HuH-7.5 (cell line): ENCODE measurements around the gene COL4A4.

Experiments
- DNase-seq: peaks from one replicate; pipeline ENCODE4 v3.0.0; 2011; ENCODE audit warnings: low spot score

COL4A4 gene

DNA sequence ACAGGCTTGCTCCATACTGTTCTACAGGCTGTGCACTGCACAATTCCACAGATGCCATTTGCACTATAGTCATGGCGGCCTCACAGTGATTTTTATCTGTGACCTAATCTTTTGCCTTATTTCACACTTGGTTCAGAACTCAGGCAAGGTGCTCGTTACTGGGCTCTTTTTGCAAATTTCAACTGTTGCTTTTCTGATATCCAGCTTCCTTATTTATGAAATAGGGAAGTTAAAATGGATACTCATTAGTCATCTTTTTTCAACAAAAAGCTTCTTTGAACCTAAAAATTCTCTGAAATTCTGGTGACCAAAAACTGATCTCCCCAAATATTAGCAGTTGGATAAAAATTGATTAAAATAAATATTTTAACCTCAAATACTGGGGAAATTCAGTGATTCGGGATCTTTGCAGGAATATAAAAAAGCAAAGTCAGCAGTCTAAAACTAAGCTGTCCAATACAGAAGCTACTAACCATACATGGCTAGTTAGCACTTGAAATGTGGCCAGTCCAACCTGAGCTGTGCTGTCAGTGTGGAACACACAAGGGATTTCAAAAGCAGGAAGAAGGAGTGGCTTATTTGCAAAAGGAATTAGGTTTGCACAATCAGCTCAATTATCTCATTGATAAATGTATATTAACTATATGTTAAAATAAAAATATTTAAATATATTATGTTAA is 134.4 kb downstream of the COL4A4 start:
- DNase-seq, result no peak

DNA sequence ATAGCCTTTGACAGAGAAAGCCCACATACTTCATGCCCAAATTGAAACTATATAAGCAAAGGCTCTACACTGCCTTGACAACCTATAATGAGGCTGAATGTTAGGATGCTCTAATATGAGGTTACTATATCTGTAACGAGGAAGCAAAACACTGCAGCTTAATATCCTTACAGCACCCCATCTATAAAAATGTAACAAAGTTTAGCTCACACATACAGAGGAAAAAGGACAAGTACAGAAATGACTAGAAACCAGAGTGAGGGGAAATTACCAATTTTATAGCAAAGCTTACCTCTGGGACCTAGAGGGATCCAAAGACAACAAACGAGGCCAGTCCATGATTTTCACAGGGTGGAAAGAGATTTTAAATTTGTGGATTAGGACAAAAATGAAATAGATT is 138.5 kb downstream of the COL4A4 start:
- no peak for DNase-seq

DNA sequence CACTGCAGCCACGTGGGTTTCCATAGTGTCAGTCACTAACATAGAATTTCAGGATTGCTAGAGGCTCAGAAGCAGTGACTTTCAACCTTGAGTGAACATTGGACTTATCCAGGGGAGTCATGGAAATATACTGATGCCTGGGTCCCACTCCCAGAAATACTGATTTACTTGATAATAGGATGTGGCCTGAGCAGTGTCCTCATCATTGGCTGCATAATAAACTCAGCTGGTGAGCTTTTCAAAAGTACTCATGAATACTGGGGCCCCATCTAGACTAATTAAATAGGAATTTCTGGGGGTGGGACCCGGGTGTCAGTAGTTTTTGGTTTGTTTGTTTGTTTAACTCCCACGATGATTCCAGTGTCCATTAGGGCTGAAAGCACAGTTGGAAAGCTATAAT is 141.4 kb downstream of the COL4A4 start:
- no peak for DNase-seq

DNA sequence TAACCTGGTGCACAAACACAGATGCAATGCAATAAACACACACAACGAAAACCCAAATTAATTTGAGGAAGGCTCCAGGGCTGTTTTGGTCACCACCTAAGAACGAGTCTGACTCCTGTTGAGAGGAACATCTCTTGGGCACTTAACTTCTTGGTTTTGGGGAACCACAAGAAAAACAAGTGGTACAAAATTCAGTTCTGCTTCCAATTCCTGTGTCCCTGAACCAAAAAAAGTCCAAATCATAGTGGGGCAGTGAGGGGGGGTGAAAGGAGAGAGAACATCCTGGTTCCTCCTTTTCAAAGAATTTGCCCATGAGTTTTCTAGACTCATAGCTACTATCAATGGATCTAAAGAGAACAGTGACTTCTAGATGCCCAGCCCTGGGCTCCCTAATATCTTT is 143.6 kb downstream of the COL4A4 start:
- DNase-seq, result no peak

DNA sequence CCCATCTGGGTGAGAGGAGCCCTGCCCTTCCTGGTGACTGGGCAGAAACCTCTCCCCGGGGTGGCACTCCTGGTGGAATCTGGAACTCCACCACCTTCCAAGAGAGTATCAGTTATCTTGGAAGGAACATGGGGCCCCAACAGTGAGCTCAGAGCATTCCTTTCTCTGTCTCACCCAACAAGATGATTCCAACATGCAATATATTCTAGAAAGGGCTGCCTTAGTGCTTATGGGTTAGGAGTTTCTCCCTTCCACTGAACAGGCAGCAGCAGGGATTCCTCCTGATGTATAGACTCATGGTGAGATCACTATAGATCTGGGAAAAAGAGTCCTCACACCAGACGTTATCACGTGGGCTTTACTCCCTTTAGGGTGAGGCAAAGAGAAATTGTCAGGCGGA is 147.1 kb downstream of the COL4A4 start:
- no peak for DNase-seq

DNA sequence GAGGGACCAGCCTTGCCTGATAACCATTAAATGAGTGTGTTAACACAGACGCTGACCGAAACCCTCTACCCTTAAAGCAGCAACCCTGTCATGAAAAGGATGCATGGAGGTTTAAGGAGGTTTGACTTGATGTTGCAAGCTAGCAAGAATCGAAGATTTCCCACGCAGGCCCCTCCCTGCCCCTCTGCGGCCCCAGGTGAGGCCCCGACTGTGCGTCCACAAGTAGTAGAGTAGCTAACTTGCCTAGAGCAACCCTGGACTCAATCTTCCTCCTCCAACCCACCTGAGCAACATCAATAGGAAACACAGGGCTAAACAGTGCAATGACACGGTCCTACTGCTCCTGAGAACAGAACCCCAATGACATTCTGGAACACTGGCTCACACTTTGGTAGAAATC is 150.1 kb downstream of the COL4A4 start:
- no peak for DNase-seq

DNA sequence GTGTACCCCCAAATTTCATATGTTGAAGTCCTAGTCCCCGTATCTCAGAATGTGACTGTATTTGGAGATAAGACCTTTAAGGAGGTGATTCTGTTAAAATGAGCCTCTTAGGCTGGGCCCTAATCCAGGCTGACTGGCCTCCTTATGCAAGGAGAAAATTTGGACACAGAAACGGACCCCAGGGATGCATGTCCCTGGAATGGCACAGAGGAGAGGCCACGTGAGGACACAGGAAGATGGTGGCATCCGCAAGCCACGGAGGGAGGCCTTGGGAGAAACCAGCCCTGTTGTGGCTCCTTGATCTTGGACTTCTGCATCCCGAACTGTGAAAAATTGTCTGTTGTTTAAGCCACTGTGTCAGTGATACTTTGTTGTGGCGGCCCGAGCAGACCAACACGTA is 150.7 kb downstream of the COL4A4 start:
- no peak for DNase-seq

DNA sequence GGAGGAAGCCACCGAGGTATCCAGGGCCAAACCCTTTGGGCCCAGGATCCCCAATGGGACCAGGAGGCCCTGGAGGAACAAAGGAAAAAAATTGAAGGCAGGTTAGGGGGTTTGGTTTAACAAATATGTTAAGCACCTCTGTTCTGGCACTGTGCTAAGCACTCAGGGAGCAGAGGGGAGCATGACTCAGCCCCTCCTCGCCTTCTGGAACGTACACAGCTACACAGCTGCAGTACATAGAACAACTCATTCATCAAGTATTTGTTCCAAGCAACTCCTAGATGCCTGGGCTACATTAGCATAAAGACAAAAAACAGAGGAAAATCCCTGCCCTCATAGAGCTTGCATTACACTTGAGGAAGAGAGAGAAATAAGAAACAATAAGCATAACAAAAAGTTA is 153.6 kb downstream of the COL4A4 start:
- no peak for DNase-seq

DNA sequence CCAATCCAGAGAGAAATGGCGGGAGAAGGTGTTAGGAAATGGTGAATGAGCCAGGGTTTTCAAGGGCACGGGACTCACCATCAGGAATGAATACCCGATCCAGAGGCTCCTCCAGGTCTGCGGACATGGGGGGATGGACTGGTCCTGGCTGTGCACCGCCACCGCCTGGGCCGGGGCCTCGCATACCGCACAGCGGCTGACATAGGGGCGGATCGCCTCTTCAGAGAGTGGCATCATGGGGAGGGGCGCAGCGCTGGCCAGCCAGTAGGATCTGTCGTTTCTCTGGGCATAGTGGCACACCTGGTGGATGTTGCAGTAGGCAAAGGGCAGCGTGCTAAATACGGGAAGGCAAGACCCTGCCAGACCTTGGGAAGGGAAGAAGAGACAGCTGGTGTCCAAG is 156.1 kb downstream of the COL4A4 start:
- DNase-seq, result no peak

DNA sequence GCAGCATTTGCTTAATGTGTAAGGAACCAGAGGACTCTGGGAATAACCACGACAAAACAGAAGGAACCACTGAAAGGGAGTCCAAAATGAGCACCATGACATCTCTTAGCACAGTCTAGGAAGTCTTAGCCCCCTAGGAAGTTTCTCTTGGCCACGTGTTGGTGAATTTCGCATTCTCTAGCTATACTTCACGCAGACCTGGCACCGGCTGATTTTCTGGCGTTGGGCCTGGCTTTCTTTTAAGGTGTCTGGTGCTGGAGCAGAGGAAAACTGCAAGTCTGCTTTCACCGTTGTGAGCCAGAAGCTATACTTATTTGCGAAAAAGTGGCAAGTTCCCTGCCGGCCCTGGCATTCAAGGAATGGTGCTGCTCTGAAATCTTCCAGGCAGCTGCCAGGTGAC is 156.9 kb downstream of the COL4A4 start:
- no peak for DNase-seq

DNA sequence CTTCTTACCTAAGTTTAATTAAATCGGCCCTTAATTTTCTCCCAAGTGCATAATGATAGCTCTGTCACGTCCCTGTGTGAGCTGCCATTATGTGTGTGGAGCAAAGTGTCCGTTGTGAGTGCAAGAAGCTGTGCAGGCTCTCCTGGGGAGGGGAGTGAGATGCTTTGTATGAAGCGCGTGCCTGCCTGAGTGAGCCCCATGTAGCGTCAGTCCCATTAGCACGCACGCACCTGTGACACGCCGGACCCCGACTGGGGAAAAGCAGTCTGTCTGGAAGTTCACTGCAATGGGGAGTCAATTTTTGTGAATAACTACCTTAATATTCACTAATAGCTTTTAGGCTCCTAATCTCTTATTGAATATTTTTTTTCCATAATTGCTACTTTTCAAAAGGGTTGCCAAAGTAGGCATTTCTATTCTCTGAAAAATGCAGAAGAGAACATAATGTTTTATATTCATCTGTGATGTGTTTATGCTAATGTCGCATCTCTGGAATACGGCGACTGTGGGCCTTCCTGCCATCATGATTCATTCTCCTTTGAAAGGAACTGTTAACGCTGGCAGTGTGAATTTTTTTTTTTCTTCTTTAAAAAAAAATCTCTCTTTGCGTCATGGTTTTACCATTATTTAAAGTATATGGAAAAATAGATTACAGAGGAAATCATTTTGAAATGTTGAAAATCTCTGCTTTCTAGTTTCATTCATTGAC is 157.7 kb downstream of the COL4A4 start:
- no peak for DNase-seq

DNA sequence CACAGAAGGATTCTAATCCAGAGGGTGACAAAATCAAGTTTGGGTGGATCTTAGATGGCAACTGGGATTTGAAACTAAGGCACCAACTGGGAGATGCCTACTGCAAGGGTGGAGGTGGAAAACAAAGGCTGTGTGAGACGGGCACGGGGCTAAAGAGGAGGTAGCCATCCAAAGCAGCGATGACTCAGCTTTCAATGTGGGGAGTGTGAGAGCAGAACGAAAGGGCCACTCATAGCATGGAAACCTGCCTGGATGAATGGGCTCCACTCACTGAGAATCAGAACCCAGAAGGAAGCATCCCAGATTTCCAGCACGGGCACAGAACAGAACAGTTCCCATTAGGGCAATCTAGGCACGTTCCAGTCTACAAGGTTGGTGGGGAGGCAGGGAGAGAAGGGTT is 159.5 kb downstream of the COL4A4 start:
- no peak for DNase-seq

DNA sequence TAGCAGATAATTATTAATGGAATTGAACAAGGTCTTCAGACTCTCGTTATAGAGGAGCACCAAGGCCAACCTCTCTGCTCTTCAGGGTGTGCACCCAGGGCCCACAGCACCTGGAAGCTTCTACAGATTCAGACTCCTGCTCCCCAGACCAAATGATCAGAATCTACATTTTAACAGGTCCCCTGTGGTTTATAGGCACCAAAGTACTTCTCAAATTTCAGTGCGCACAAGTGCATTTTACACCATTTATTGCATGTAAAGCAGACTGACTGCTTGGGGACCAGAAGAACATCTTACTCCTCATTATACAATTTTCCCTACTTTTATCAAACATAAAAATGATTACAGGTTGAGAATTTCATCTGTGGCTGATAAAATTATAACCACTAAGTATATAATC is 163.9 kb downstream of the COL4A4 start:
- no peak for DNase-seq

DNA sequence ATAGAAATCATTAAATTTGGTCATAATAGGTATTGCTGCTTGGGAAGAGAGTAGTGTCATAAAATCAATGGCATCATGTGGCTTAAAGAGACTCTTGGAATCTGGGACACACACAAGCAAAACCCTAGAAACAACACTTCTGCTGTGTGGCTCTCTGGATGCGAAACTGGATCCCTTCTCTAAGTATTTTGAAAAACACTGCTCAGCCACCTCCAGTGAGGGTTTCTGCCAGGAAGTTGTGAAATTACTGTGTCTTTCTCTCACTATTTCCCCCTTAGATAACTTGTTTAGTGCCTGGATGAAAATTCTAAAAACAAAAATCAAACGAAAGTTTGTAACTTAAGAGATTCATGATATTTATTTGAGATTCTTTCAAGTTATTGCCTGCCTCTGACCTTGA is 164.3 kb downstream of the COL4A4 start:
- no peak for DNase-seq

DNA sequence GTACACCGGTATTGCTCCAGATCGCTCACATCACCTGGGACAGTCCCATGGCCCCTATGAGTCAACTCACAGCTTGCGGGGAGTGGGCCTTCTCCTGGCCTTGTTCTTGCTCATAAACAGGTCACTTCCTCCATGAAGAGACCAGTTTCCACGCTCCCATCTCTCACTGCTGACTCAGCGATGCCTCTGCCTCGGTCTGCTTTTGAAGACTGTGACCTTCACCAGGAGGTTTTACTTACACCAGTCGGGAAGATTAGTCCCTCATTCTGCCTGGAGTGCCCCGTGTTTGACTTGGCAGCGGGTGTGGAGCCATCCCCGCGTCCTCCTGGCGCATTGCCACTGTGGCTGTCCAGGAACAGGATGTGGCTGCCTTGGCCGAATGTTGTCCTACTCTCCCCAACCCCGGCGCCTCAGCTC is 168.4 kb downstream of the COL4A4 start:
- DNase-seq, result no peak

DNA sequence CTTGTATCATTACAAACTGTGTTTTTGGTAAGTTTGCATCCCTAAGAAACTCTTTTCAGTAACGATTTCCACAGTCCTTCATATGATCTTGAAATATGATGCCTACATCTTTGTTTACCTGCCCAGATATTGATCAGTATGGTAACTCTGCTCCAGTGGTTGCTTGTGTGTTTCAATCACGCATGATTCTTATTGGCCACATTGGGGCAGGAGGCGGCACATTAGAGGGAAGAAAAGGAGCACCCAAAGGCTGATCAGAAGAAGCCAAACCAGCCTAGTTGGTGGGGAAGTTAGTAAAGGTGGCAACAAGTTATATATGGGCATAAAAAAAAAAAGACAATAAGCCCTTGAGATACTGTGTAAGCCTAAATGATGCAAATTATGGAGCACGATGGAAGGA is 169.2 kb downstream of the COL4A4 start:
- no peak for DNase-seq

DNA sequence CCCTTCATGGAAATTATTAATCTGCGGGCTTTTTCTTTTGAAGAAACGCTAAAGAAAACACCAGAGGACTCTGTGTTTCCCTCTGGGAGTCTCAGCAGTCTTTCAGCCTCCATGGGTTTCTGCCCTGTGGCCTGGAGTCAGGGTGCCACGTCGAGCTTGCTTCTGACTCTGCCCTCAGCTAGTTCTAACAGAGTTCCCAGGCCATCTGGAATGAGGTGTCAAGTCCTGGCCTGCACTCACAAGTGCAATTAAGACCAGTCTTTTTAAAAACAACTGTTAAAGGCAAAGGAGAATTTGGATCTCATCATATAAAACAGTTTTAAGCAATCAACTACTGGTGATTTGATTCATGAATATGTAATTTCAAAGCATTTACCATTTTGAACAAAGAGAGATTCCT is 170.8 kb downstream of the COL4A4 start:
- DNase-seq, result no peak

DNA sequence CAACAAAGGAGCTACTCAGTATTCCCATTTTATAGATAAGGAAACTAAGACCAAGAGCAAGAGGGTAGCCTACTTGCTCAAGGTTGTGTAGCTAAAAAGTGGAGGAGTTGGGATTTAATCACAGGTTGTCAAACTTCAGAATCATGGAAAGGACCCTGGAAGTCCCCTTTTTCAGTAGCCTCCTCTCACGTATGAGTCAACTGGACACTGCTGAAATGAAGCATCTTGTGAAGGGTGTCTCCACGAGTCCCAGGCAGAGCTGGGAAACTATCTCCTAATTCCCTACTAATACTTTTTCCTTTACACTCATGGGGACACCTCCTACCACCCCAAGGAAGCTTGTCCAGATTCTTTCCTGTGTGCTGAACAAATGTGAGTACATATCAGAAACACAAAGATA is 172.3 kb downstream of the COL4A4 start:
- no peak for DNase-seq

DNA sequence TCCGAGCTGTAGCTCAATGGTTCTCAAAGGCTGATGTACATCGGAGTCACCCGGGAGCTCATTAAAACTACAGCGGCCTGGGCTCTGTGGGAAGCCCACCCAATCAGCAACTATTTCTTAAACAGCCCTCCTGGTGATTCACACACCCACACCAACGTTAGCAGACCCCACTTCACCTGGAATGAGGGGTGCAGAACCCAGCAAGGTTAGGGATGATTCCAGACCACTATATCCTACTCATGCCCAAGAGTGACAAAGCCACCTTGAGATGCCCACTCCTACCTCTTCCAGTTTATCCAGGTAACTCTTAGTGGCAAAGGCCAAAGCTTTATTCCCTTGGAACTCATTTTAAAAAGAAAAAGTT is 178.4 kb downstream of the COL4A4 start:
- DNase-seq, result no peak

DNA sequence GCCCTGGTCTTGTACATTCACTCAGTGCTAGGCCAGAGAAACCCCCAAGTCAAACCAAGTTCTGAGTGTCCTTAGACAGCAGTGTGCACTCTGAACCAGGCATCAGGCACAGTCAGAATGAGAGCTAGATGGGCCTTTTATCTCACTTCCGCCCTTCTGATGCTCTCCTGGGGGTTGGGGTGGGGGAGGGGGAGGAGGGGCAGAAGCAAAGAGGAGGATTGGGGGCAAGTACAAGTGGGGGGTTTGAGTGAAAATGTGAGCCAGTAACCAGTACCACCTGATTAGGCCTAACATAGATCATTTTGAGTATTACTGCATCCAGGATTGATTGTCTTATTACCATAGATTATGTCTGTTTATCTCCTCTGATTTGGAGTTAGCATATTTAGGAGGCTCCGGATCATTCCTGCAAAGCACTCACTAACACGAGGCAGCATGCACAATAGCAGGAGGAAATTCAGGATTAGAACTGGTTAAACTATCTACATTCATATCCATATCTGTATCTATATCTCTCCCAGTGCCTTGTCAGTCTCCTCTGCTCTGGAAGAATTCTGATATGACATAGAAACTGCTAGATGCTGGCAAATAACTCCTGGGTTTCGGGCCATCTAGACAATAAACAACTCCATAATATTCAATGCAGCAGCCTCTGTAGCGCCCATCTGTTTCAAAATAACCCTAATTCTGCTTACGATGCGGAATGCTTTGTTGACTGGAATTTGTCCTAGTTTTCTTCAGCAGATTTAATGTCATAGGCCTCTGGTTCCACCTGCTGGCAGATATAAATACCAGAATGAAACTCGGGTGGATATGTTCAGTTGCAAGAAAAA is 179.0 kb downstream of the COL4A4 start:
- peak; percentile 33 for DNase-seq

DNA sequence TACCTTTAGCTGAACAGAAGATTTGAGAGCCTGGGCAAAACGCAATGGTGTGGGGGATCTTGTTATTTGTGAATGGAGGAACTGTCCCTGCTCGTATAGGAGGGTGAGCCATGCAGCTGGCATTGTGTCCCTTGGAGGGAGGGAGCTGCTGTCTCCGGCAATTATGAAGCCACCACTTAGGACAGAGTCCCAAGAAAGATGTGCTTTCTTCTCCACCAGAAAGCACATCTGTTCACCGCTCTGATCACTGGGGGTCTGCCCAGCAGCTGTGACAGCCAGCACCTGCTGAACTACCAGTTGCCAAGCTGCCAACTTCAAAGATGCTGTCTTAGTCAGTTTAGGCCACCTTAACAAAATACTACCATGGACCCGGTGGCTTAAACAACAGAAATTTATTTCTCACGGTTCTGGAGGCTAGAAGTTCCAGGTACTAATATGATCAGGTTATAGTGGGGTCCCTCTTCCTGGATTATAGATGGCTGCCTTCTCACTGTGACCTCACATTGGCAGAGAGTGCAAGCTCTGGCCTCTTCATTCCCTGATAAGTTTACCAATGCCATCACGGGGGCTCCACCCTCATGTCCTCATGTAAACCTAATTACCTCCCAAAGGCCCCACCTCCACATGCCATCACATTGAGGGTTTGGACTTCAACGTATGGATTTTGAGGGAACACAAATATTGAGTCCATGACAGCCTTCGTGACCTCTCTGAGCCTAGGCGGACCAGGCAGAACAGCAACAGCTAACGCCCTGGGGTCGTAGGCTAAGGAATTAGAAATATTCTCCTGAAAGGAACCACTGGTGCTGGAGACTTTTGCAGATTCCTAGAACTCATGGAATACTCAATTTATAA is 179.9 kb downstream of the COL4A4 start:
- DNase-seq, result no peak

DNA sequence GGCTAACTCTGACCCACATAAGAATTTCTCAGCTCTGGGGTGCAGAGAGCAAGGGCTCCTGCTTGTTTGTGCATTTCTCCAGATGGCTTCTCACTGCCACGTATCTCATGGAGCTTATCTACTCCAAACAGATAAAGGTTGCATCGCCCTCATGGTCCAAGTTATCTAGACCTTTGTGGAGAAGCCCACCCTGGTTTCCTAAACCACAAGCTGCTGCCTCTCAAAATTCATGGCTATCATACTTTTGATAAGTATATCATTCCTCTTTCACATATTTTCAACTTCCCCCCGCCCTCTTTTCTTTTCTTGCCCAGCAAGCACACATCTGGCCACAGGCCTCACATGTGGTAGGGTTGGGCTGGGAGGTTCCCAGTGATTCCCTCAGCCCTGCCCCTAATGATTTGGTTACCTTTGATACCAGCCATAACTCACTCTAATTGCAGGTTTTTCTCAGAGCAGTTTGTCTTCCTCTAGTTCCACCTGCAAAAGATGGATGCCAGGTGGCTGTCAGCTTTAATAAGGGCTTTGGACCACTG is 182.1 kb downstream of the COL4A4 start:
- DNase-seq, result no peak
